HL-60 (cell line): ENCODE data around the gene GUCY1A2.

Experiments
- POLR2AphosphoS5 ChIP-seq: IDR thresholded peaks from 2 replicates; pipeline ENCODE4 v1.6.1; 2012; ENCODE audit warnings: low read depth
- TF ChIP-seq, protein P1 (sequence below): IDR thresholded peaks from one replicate; pipeline ENCODE4 v1.5.1; 2011; ENCODE audit warnings: low read length, control low read depth, inconsistent platforms; ENCODE audit not compliant: insufficient read depth

DNA sequence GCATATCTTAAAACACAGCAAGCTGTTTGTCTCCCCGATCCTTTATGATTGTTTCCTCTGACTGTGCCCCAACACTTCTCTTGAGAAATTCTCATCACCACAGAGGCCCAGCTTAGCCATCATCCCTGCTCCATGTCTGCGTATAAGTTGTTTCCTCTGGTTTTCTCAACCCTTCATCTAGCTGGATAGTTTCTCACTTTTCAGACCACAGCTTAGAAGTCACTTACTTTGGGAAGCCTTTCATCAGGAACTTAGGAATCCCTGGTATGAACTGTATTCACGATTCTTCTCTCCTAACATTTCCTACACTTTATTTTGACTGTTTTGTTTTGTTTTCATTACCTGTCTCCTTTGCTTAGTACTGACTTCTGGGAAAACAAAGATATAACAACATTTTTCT lies 295.2 kb downstream of the GUCY1A2 start:
- TF ChIP-seq, protein P1, sequence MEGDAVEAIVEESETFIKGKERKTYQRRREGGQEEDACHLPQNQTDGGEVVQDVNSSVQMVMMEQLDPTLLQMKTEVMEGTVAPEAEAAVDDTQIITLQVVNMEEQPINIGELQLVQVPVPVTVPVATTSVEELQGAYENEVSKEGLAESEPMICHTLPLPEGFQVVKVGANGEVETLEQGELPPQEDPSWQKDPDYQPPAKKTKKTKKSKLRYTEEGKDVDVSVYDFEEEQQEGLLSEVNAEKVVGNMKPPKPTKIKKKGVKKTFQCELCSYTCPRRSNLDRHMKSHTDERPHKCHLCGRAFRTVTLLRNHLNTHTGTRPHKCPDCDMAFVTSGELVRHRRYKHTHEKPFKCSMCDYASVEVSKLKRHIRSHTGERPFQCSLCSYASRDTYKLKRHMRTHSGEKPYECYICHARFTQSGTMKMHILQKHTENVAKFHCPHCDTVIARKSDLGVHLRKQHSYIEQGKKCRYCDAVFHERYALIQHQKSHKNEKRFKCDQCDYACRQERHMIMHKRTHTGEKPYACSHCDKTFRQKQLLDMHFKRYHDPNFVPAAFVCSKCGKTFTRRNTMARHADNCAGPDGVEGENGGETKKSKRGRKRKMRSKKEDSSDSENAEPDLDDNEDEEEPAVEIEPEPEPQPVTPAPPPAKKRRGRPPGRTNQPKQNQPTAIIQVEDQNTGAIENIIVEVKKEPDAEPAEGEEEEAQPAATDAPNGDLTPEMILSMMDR: no peak
- no peak for TF ChIP-seq POLR2AphosphoS5
